Endodermal cell (in vitro differentiated cells): ENCODE measurements around the gene SOX8. TPM values are rescaled to one million over a fixed set of nuclear protein-coding genes. Genes with fewer than 3 reads are reported as not detected.

Experiments
- DNase-seq: peaks from one replicate; pipeline ENCODE4 v3.0.0-alpha.2; 2017
- H3K27ac ChIP-seq: 2 replicates; pipeline ENCODE4 v1.5.1; 2013; ENCODE audit warnings: mild to moderate bottlenecking, low read depth, low read length, moderate library complexity
- H3K27me3 ChIP-seq: 2 replicates; pipeline ENCODE4 v1.6.1; 2013; ENCODE audit warnings: mild to moderate bottlenecking, low read length, moderate library complexity; ENCODE audit not compliant: insufficient read depth, control insufficient read depth, poor library complexity, severe bottlenecking
- H3K36me3 ChIP-seq: 2 replicates; pipeline ENCODE4 v1.7.0; 2013; ENCODE audit warnings: mild to moderate bottlenecking, low read length, moderate library complexity; ENCODE audit not compliant: control insufficient read depth, insufficient read depth
- H3K4me1 ChIP-seq: one replicate; pipeline ENCODE4 v1.7.0; 2013; ENCODE audit warnings: low read length; ENCODE audit not compliant: control insufficient read depth, insufficient read depth
- H3K4me3 ChIP-seq: 2 replicates; pipeline ENCODE4 v1.5.1; 2013; ENCODE audit warnings: mild to moderate bottlenecking, low read length, moderate library complexity
- H3K9ac ChIP-seq: 2 replicates; pipeline ENCODE4 v1.6.1; 2013; ENCODE audit warnings: mild to moderate bottlenecking, low read length, moderate library complexity; ENCODE audit not compliant: poor library complexity, severe bottlenecking; ENCODE audit errors: extremely low read depth
- H3K9me3 ChIP-seq: 2 replicates; pipeline ENCODE4 v1.6.1; 2013; ENCODE audit warnings: mild to moderate bottlenecking, low read length, moderate library complexity; ENCODE audit not compliant: control insufficient read depth
- H3K27ac Mint-ChIP-seq: 2 replicates; pipeline ENCODE4 v1.8.0; 2020; ENCODE audit warnings: mixed read lengths
- H3K27me3 Mint-ChIP-seq: 2 replicates; pipeline ENCODE4 v1.8.0; 2021; ENCODE audit warnings: mild to moderate bottlenecking, mixed read lengths; ENCODE audit not compliant: insufficient read depth
- H3K36me3 Mint-ChIP-seq: 2 replicates; pipeline ENCODE4 v1.8.0; 2020; ENCODE audit warnings: low read depth, mixed read lengths
- H3K4me1 Mint-ChIP-seq: 2 replicates; pipeline ENCODE4 v1.8.0; 2020; ENCODE audit warnings: mixed read lengths
- H3K4me3 Mint-ChIP-seq: 2 replicates; pipeline ENCODE4 v1.8.0; 2020; ENCODE audit warnings: mild to moderate bottlenecking, moderate library complexity, mixed read lengths
- H3K9me3 Mint-ChIP-seq: 2 replicates; pipeline ENCODE4 v1.8.0; 2020; ENCODE audit warnings: mild to moderate bottlenecking, mixed read lengths
- CTCF ChIP-seq: fragments of 200-600 bp; sonication (generic); conservative IDR thresholded peaks from 2 replicates; pipeline ENCODE4 v1.5.0; 2021; ENCODE audit warnings: antibody characterized with exemption, mild to moderate bottlenecking
- WGBS, 2 experiments: methylation state at CpG; one replicate each; pipeline versions ENCODE4 v1.1.5 to v1.1.7; 2013; ENCODE audit warnings: missing lambda C conversion rate in 2 of 2, mixed read lengths in 1 of 2; ENCODE audit not compliant: insufficient coverage in 1 of 2, insufficient read length in 1 of 2; 5-methylcytosine and 5-hydroxymethylcytosine counted together
- total RNA-seq, 2 donors: library from RNA; stranded (reverse); fragmentation: NEBNext Ultra II Directional in 1 of 2; extraction: Animal tissue kit (Norgen Biotek cat#: 25700) in 1 of 2; gene quantifications; 2 replicates in 1 of 2; 3 replicates in 1 of 2; pipeline ENCODE4 v1.2.1, GENCODE V29; 2021

Gene SOX8
- total RNA-seq, 2 donors from 2014 or later: 0.69 to 5.1 TPM

DNA sequence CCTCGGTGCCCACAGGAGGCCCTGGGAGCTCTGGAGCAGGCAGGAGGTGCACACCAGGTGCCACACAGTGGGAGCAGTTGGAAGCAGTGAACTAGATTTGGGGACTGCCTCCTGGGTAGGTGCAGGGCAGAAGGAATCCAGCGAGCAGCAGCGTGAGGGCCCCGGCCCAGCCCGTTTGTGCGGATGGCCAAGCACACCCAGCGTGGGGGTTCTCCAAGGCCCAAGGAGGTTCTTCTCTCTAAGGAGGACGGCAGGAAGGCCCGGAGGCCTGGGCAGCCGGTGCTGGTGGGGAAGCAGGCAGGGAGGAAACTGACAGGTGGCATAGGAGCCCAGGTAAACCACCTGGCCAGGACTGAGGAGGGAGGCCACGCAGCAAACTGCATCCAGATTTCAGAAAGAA lies 17.0 kb downstream of the SOX8 start:
- H3K27me3 ChIP-seq: no peaks in the 10 kb centered on the region
- no peak overlapping the region for H3K27ac ChIP-seq
- DNase-seq: no peak
- Mint-ChIP-seq H3K27me3 (peaks cover 9% of the 10 kb centered on the region), H3K9me3 (no peaks in the 10 kb centered on the region), H3K4me3 (no peak overlapping the region), H3K27ac (no peak overlapping the region), H3K4me1 (peaks cover 2% of the 10 kb centered on the region), H3K36me3 (no peaks in the 10 kb centered on the region)
- no peaks in the 10 kb centered on the region for H3K36me3 ChIP-seq
- H3K4me3 ChIP-seq: no peak overlapping the region
- peaks cover 10% of the 10 kb centered on the region for H3K4me1 ChIP-seq
- H3K9ac ChIP-seq: no peak overlapping the region
- peaks cover 7% of the 10 kb centered on the region for H3K9me3 ChIP-seq
- 84 to 89% methylated on average over 2 to 11 of the region's 11 CpGs for WGBS, 2 experiments
- TF ChIP-seq CTCF: no peak

- Mint-ChIP-seq H3K27me3 (peaks cover 6% of the 10 kb centered on the region), H3K4me1 (peaks cover 2% of the 10 kb centered on the region), H3K9me3 (no peaks in the 10 kb centered on the region), H3K27ac (no peak overlapping the region), H3K36me3 (no peaks in the 10 kb centered on the region), H3K4me3 (no peak overlapping the region)
- no peaks in the 10 kb centered on the region for H3K36me3 ChIP-seq
- H3K27ac ChIP-seq: no peak overlapping the region
- peaks cover 4% of the 10 kb centered on the region for H3K9me3 ChIP-seq
- no peak for TF ChIP-seq CTCF
- H3K4me1 ChIP-seq: peaks cover 10% of the 10 kb centered on the region
- H3K27me3 ChIP-seq: no peaks in the 10 kb centered on the region
- no peak overlapping the region for H3K4me3 ChIP-seq
- no peak for DNase-seq
- no peak overlapping the region for H3K9ac ChIP-seq
- WGBS, 2 experiments: 90 to 94% methylated on average over 9 to 11 of the region's 11 CpGs
Observed at GRCh38 chr16:999677-1000076, 18.1 kb downstream of the SOX8 start.

DNA sequence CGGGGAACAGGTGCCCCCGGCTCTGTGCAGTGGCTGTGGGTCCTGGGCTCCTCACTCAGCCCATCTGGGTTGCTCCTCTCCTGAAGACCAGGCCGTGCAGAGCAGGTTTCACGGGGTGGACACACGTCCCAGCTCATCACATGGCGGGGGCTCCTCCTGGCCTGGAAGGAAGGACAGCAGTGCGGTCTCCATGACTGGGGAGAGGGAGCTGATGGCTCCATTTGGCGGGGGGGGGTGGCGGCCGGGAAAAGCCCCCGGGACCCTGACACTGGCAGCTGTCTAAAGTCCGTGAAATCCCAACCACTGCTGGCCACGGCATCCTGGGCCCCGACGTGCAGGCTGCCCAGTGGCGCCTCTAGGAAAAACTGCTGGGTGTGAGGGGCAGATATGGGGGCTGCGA lies 19.0 kb downstream of the SOX8 start:
- H3K27me3 ChIP-seq: no peaks in the 10 kb centered on the region
- no peaks in the 10 kb centered on the region for H3K9me3 Mint-ChIP-seq
- 94 to 100% methylated on average over 2 to 17 of the region's 17 CpGs for WGBS, 2 experiments
- no peak overlapping the region for H3K9ac ChIP-seq
- no peak overlapping the region for H3K4me3 Mint-ChIP-seq
- H3K9me3 ChIP-seq: no peaks in the 10 kb centered on the region
- no peak for TF ChIP-seq CTCF
- H3K4me1 ChIP-seq: peaks cover 10% of the 10 kb centered on the region
- H3K4me3 ChIP-seq: no peak overlapping the region
- H3K4me1 Mint-ChIP-seq: peaks cover 2% of the 10 kb centered on the region
- no peak overlapping the region for H3K27ac ChIP-seq
- H3K27me3 Mint-ChIP-seq: peaks cover 2% of the 10 kb centered on the region
- no peak for DNase-seq
- H3K36me3 ChIP-seq: no peaks in the 10 kb centered on the region
- H3K36me3 Mint-ChIP-seq: no peaks in the 10 kb centered on the region
- H3K27ac Mint-ChIP-seq: no peak overlapping the region
